Stimulated activated memory B cell treated with anti-CD40 and anti-IgM and Interleukin-4, amounts not matched to agents 10 μg/mL and 1 μg/mL and 100 μg/mL, for 72 hours (primary cell): ENCODE measurements around the gene IL15.
A peak's percentile ranks its signal among the peaks of the same experiment; 100 is the strongest.
"Not testable (repeated sequence)": the region's sequence is repeated elsewhere in the genome, so short reads cannot be mapped to it uniquely, and the experiment has no call there.

Experiments
- ATAC-seq: fragments of 150-1000 bp; cut with Tn5 transposase; 2 replicates; pipeline ENCODE4 v1.10.0; 2021
- H3K27ac Mint-ChIP-seq: one replicate; pipeline ENCODE4 v1.8.0; 2022; ENCODE audit warnings: mild to moderate bottlenecking, mixed read lengths
- H3K27me3 Mint-ChIP-seq: one replicate; pipeline ENCODE4 v1.8.0; 2022; ENCODE audit warnings: mixed read lengths
- H3K36me3 Mint-ChIP-seq: one replicate; pipeline ENCODE4 v1.8.0; 2022; ENCODE audit warnings: mixed read lengths
- H3K4me1 Mint-ChIP-seq: one replicate; pipeline ENCODE4 v1.8.0; 2022; ENCODE audit warnings: mixed read lengths
- H3K4me3 Mint-ChIP-seq: one replicate; pipeline ENCODE4 v1.8.0; 2022; ENCODE audit warnings: mild to moderate bottlenecking, moderate library complexity, mixed read lengths
- H3K9me3 Mint-ChIP-seq: one replicate; pipeline ENCODE4 v1.8.0; 2022; ENCODE audit warnings: mixed read lengths

Gene IL15, protein sequence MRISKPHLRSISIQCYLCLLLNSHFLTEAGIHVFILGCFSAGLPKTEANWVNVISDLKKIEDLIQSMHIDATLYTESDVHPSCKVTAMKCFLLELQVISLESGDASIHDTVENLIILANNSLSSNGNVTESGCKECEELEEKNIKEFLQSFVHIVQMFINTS

DNA sequence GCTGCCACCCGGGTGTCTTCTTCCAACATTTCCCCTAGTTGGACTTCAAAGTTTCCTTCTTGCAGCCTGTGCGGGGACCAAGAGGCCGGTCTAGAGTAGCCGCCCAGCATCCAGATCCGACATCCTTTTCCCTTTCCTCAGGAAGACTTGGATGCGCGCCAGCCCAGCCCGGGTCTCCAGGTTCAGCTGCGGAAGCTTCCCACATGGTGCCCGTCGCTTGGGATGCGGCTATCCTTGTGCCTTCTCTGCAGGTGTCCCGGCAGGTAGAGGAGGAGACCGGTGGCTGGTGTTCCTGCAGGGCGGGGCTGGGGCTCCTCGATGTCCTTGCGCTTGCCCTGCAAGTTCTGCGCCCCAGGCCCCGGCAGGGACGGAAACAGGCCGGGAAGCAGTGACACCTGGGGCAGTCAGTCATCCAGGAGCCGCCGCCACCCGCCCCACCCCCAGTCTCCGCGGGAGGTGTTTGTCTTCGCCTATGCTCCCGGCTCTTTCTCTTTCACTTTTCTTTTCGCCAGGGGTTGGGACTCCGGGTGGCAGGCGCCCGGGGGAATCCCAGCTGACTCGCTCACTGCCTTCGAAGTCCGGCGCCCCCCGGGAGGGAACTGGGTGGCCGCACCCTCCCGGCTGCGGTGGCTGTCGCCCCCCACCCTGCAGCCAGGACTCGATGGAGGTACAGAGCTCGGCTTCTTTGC is at the start of gene IL15:
TSS of gene IL15 (plus strand) at position 502 of the 689 bp plus-strand sequence. CDS start 82,882 bp downstream, outside the sequence.
- peak within 1 kb of the TSS; percentile 98 for H3K27ac Mint-ChIP-seq
- no peaks in the 10 kb centered on the region for H3K36me3 Mint-ChIP-seq
- H3K4me1 Mint-ChIP-seq = peaks cover 31% of the 10 kb centered on the region
- peak; percentile 86 for ATAC-seq
- no peaks in the 10 kb centered on the region for H3K9me3 Mint-ChIP-seq
- H3K27me3 Mint-ChIP-seq = no peaks in the 10 kb centered on the region
- H3K4me3 Mint-ChIP-seq = peak within 1 kb of the TSS; percentile 94

- no peaks in the 10 kb centered on the region for H3K4me1 Mint-ChIP-seq
- peaks cover 36% of the 10 kb centered on the region for H3K9me3 Mint-ChIP-seq
- no peaks in the 10 kb centered on the region for H3K36me3 Mint-ChIP-seq
- ATAC-seq = no peak
- no peak overlapping the region for H3K27ac Mint-ChIP-seq
- H3K27me3 Mint-ChIP-seq = no peaks in the 10 kb centered on the region
- H3K4me3 Mint-ChIP-seq = no peak overlapping the region
Observed at GRCh38 chr4:141587897-141588296, 48.5 kb upstream of the IL15 start.

DNA sequence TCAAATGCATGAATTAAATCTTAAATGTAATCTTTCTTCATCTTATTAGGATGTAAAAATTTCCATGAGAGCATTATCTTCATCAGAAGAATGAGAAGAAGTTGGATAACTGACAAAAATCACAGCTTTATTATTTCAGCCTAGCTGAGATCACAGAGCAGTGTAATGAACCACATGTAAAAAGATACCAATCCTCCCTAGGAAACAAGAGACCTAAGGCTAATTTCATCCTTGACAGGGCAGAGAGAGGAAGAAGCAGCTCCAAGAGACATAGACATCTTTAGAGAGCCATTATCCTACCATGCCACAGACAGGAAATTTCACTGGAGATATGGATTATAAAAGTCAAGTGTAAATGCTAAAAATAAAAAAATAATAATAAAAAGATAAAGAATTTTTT is 40.9 kb upstream of the IL15 start:
- Mint-ChIP-seq H3K27ac (no peak overlapping the region), H3K4me3 (no peak overlapping the region), H3K36me3 (no peaks in the 10 kb centered on the region), H3K4me1 (no peaks in the 10 kb centered on the region), H3K9me3 (peaks cover 9% of the 10 kb centered on the region), H3K27me3 (no peaks in the 10 kb centered on the region)
- no peak for ATAC-seq

- no peak for ATAC-seq
- Mint-ChIP-seq H3K9me3 (no peaks in the 10 kb centered on the region), H3K36me3 (no peaks in the 10 kb centered on the region), H3K4me1 (peaks cover 6% of the 10 kb centered on the region), H3K27ac (no peak overlapping the region), H3K27me3 (peaks cover 11% of the 10 kb centered on the region), H3K4me3 (no peak overlapping the region)
Observed at GRCh38 chr4:141599853-141600252, 36.5 kb upstream of the IL15 start.

DNA sequence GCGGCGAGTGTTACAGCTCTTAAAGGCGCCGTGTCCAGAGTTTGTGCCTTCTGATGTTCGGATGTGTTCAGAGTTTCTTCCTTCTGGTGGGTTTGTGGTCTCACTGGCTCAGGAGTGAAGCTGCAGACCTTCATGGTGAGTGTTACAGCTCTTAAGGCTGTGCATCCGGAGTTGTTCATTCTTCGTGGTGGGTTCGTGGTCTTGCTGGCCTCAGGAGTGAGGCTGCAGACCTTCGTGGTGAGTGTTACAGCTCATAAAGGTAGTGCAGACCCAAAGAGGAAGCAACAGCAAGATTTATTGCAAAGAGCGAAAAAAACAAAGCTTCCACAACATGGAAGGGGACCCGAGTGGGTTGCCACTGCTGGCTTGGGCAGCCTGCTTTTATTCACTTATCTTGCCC is 31.7 kb upstream of the IL15 start:
- Mint-ChIP-seq H3K27me3 (peaks cover 11% of the 10 kb centered on the region), H3K4me3 (peak overlapping the region; percentile 48)
- not testable (repeated sequence) for H3K36me3 Mint-ChIP-seq, H3K27ac Mint-ChIP-seq, ATAC-seq, H3K4me1 Mint-ChIP-seq, H3K9me3 Mint-ChIP-seq

- Mint-ChIP-seq H3K9me3 (no peaks in the 10 kb centered on the region), H3K4me3 (no peak overlapping the region), H3K4me1 (peaks cover 7% of the 10 kb centered on the region), H3K27ac (no peak overlapping the region), H3K36me3 (no peaks in the 10 kb centered on the region), H3K27me3 (peaks cover 11% of the 10 kb centered on the region)
- ATAC-seq = no peak
Observed at GRCh38 chr4:141605425-141605856, 30.9 kb upstream of the IL15 start.

- H3K27me3 Mint-ChIP-seq = no peaks in the 10 kb centered on the region
- no peak overlapping the region for H3K27ac Mint-ChIP-seq
- peaks cover 9% of the 10 kb centered on the region for H3K4me1 Mint-ChIP-seq
- no peaks in the 10 kb centered on the region for H3K36me3 Mint-ChIP-seq
- ATAC-seq = no peak
- no peaks in the 10 kb centered on the region for H3K9me3 Mint-ChIP-seq
- H3K4me3 Mint-ChIP-seq = no peak overlapping the region
Observed at GRCh38 chr4:141609243-141609642, 27.1 kb upstream of the IL15 start.

- ATAC-seq = no peak
- Mint-ChIP-seq H3K4me3 (no peak overlapping the region), H3K4me1 (peaks cover 12% of the 10 kb centered on the region), H3K36me3 (no peaks in the 10 kb centered on the region), H3K27ac (no peak overlapping the region), H3K9me3 (no peaks in the 10 kb centered on the region), H3K27me3 (no peaks in the 10 kb centered on the region)
Observed at GRCh38 chr4:141610365-141610764, 26.0 kb upstream of the IL15 start.

GRCh38 chr4:141614878-141615586 is 21.4 kb upstream of the IL15 start:
- no peaks in the 10 kb centered on the region for H3K27me3 Mint-ChIP-seq
- H3K4me1 Mint-ChIP-seq = peaks cover 12% of the 10 kb centered on the region
- ATAC-seq = peak; percentile 34
- H3K9me3 Mint-ChIP-seq = peaks cover 2% of the 10 kb centered on the region
- H3K27ac Mint-ChIP-seq = no peak overlapping the region
- H3K4me3 Mint-ChIP-seq = no peak overlapping the region
- no peaks in the 10 kb centered on the region for H3K36me3 Mint-ChIP-seq

DNA sequence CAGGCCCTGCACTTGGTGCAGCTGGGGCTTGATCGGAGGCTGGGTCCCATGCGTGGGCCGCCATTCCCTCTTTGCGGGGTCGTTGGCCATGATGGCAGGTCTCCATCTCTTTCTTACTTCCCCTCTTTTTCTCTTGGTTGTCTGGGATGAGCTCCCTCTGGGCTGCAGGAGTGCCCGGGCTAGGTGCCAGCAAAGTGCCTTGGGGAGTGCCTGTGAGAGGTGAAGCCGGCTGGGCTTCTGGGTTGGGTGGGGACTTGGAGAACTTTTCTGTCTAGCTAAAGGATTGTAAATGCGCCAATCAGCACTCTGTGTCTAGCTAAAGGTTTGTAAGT is 20.8 kb upstream of the IL15 start:
- H3K27ac Mint-ChIP-seq, ATAC-seq, H3K36me3 Mint-ChIP-seq, H3K9me3 Mint-ChIP-seq, H3K4me3 Mint-ChIP-seq, H3K27me3 Mint-ChIP-seq: not testable (repeated sequence)
- H3K4me1 Mint-ChIP-seq = peaks cover 12% of the 10 kb centered on the region

DNA sequence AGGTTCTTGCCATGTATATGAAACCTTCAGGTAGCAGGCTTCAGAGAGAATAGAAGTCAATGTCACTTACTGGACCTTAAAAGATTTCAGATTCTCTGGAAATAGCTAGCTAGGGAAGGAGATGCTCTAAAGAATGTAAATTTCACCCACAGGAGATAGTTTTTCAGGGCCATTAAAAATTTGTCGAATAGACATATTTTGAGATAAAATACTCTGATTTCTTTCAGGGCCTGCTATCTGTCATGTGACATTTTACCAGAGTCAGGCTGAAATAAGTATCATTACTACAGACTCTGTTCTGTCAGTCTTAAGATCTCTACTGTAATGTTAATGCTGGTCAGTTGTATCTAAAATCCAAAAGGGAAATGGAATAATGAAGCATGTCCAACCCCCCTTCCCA is 15.7 kb upstream of the IL15 start:
- Mint-ChIP-seq H3K27me3 (no peaks in the 10 kb centered on the region), H3K36me3 (no peaks in the 10 kb centered on the region), H3K4me1 (no peaks in the 10 kb centered on the region), H3K4me3 (no peak overlapping the region), H3K27ac (no peak overlapping the region), H3K9me3 (peaks cover 2% of the 10 kb centered on the region)
- no peak for ATAC-seq

- H3K27ac Mint-ChIP-seq = no peak overlapping the region
Observed at GRCh38 chr4:141625023-141625422, 11.4 kb upstream of the IL15 start.

DNA sequence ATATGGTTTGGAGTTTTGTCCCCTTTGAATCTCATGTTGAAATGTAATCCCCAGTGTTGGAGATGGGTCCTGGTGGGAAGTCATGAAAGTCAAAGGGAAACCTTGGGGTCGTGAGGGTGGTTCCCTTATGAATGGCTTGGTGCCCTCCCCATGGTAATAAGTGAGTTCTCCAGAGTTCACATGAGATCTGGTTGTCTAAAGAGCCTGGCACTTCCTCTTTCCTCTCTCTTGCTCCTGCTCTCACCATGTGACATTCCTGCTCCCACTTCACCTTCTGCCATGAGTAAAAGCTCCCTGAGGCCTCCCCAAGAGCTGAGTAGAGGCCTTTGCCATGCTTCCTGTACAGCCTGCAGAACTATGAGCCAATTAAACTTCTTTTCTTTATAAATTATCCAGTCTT is 5.5 kb upstream of the IL15 start:
- Mint-ChIP-seq H3K36me3 (no peaks in the 10 kb centered on the region), H3K4me1 (no peaks in the 10 kb centered on the region), H3K27me3 (no peaks in the 10 kb centered on the region), H3K27ac (no peak overlapping the region), H3K9me3 (no peaks in the 10 kb centered on the region), H3K4me3 (no peak overlapping the region)
- ATAC-seq = no peak

More at GRCh38 chr4:141625023-141625422, 11.4 kb upstream of the IL15 start:
- H3K4me3 Mint-ChIP-seq = no peak overlapping the region
- no peaks in the 10 kb centered on the region for H3K36me3 Mint-ChIP-seq
- no peaks in the 10 kb centered on the region for H3K9me3 Mint-ChIP-seq
- no peak for ATAC-seq
- H3K4me1 Mint-ChIP-seq = no peaks in the 10 kb centered on the region
- H3K27me3 Mint-ChIP-seq = no peaks in the 10 kb centered on the region

DNA sequence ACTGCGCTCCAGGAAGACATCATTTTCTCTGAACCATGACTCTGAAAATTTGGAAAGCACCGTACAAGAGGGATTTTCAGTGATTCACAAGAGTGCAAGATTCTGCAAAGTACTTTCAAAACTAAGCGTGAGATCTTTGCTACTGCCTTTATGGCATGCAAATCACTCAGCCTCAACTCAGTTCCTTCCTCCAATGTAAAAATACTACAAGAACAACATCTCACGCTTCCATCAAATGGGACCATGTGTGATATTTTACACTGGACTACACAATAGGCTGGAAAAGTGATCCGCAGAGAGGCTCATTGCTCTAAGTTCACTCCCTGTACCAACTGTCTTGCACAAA is 674 bp upstream of the IL15 start:
- H3K27ac Mint-ChIP-seq = peak overlapping the region; percentile 98
- peak; percentile 71 for ATAC-seq
- no peaks in the 10 kb centered on the region for H3K9me3 Mint-ChIP-seq

GRCh38 chr4:141636771-141637460 is 533 bp downstream of the IL15 start:
- H3K4me3 Mint-ChIP-seq = peak overlapping the region; percentile 94
- H3K36me3 Mint-ChIP-seq = no peaks in the 10 kb centered on the region
- H3K27me3 Mint-ChIP-seq = no peaks in the 10 kb centered on the region
- ATAC-seq = peak; percentile 77
- peak overlapping the region; percentile 98 for H3K27ac Mint-ChIP-seq
- H3K9me3 Mint-ChIP-seq = no peaks in the 10 kb centered on the region
- H3K4me1 Mint-ChIP-seq = peaks cover 32% of the 10 kb centered on the region

More for the DNA sequence above, 674 bp upstream of the IL15 start:
- Mint-ChIP-seq H3K27me3 (no peaks in the 10 kb centered on the region), H3K4me3 (peak overlapping the region; percentile 94), H3K4me1 (peaks cover 28% of the 10 kb centered on the region), H3K36me3 (no peaks in the 10 kb centered on the region)
